ENCODE results near the gene NF1.
"Not testable (repeated sequence)": the region's sequence is repeated elsewhere in the genome, so short reads cannot be mapped to it uniquely, and the experiment has no call there.

NF1 gene, protein sequence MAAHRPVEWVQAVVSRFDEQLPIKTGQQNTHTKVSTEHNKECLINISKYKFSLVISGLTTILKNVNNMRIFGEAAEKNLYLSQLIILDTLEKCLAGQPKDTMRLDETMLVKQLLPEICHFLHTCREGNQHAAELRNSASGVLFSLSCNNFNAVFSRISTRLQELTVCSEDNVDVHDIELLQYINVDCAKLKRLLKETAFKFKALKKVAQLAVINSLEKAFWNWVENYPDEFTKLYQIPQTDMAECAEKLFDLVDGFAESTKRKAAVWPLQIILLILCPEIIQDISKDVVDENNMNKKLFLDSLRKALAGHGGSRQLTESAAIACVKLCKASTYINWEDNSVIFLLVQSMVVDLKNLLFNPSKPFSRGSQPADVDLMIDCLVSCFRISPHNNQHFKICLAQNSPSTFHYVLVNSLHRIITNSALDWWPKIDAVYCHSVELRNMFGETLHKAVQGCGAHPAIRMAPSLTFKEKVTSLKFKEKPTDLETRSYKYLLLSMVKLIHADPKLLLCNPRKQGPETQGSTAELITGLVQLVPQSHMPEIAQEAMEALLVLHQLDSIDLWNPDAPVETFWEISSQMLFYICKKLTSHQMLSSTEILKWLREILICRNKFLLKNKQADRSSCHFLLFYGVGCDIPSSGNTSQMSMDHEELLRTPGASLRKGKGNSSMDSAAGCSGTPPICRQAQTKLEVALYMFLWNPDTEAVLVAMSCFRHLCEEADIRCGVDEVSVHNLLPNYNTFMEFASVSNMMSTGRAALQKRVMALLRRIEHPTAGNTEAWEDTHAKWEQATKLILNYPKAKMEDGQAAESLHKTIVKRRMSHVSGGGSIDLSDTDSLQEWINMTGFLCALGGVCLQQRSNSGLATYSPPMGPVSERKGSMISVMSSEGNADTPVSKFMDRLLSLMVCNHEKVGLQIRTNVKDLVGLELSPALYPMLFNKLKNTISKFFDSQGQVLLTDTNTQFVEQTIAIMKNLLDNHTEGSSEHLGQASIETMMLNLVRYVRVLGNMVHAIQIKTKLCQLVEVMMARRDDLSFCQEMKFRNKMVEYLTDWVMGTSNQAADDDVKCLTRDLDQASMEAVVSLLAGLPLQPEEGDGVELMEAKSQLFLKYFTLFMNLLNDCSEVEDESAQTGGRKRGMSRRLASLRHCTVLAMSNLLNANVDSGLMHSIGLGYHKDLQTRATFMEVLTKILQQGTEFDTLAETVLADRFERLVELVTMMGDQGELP (N-terminal part only)

DNA sequence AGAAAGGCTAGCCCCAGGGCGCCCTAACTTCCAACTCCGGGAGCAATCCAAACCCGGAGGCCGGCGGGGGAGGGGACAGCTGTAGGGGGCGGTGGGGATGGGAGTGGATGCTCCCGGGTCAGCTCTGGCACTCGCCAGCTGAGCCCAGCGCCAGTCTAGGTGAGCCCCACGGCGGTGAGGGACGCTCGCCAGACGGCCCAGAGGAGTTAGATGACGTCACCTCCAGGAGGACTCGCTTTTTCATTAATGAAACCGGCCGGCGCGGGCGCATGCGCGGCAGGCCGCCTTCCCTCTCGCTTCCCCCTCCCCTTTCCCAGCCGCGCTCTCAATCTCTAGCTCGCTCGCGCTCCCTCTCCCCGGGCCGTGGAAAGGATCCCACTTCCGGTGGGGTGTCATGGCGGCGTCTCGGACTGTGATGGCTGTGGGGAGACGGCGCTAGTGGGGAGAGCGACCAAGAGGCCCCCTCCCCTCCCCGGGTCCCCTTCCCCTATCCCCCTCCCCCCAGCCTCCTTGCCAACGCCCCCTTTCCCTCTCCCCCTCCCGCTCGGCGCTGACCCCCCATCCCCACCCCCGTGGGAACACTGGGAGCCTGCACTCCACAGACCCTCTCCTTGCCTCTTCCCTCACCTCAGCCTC lies at the start of gene NF1:
TSS of gene NF1 (plus strand) at position 378 of the 636 bp plus-strand sequence. CDS start 333 bp downstream, outside the sequence.
- DNase-seq = peak; percentile 93 to 95

- not testable (repeated sequence) for DNase-seq
Observed at GRCh38 chr17:31046856-31047425, 47.8 kb upstream of the NF1 start.

DNA sequence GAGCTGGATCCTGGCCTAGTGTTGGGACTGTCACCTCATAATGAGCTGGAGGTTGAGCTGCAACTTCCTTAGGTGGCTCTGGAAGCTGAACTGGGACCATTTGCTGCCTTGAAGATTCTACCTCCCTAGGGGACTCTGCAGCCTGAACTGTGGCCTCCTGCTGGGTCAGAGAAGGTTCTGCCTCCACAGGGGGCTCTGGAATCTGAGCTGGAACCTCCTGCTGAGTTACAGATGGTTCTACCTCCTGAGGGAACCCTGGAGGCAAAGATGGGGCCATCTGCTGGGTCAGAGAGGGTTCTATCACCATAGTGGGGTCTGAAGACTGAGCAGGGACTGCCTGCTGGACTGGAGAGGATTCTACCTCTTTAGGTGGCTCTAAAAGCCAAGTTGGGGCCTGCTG lies 46.6 kb upstream of the NF1 start:
- no peak for DNase-seq

GRCh38 chr17:31048780-31049179 lies 46.0 kb upstream of the NF1 start:
- no peak for DNase-seq

GRCh38 chr17:31050948-31051347 lies 43.8 kb upstream of the NF1 start:
- DNase-seq = no peak

- DNase-seq = no peak
Observed at GRCh38 chr17:31051506-31051905, 43.3 kb upstream of the NF1 start.

DNA sequence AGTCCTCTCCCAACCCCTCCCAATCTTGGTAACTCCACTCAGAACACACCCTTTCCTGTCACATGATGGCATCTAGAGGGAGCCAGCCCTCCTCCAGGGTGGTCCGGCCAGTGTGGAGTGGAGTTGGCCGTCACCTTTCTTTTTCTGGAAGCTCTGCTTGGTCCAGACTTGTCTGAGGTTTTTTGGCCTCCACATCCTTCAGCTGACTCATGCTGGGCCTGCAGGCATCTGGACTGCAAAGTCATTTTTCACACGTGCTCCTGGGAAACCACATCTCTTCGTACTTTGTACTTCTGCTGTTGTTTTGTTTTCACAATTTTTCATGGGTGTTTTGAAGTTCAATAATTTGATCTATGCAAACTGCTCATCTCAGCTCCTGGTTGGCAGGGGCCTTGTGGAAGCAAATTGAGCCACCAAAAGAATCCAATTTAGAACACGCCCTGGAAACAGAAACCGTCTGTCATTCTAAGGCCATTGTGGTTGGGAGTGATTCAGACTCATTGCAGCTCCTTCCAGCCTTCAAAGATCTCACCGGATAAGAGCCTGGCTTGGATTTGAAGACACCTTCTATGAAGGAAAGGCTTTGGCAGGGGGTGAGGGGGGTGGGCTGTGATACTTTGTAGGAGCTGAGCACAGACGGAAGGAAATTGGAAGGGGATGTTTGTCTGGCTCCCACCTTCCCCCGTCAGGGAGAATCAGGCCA lies 42.4 kb upstream of the NF1 start:
- no peak for DNase-seq

GRCh38 chr17:31053071-31053470 lies 41.7 kb upstream of the NF1 start:
- no peak for DNase-seq

- no peak for DNase-seq
Observed at GRCh38 chr17:31054761-31055160, 40.0 kb upstream of the NF1 start.

- DNase-seq = no peak
Observed at GRCh38 chr17:31058976-31059375, 35.8 kb upstream of the NF1 start.

DNA sequence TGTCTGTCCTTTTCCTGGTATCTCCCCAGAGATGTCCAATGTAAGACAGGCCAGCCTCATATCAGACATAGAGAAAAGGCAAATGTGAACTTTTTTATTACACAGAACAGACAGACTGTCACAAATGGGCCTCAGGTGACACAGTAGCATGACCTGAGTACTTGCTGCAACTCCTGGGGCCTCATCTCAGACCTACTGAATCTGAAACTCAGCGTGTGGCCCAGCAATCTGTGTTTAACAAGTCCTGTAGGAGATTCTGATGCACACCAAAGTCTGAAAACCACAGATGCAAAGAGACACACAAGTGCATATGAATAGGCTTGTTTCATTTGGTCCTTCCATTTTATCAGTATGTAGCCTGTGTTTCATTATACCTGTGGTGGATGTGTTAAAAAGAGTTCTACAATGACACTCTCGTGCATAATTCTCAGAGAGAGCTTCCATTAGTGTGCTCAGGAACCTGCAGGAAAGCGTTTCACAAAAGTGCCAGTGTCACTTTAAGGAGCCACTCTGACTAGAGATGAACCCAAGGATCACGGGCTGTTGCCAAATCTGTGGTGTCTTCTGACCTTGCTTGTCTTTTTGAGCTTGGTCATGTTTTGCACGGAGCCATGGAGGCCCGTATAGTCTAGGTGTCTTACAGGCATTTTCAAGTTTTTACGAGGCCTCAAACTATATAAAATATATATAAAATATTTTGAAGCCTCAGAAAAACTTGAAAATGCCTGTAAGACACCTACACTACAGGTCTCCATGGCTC lies 33.8 kb upstream of the NF1 start:
- DNase-seq = no peak

GRCh38 chr17:31061678-31062077 lies 33.1 kb upstream of the NF1 start:
- DNase-seq = no peak

DNA sequence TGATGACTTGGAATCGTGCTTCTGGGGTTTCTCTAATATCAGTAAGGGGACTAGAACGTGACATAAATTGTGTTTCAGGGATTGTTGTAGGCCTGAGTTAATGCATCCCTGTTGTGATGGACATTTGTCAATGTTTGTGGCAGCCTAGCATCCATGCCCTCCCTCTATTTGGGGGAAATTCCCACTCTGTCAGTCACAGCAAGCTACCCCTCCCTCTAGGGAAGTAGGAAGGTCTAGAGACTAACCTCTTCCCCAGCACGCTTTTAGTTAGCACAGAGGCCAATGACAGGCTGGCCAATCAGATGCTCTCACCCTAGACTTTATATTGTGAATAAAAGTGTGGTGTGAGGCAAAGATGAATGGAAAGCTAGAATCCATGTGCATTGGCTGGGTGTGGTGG lies 32.4 kb upstream of the NF1 start:
- DNase-seq = no peak

GRCh38 chr17:31064707-31065106 lies 30.1 kb upstream of the NF1 start:
- no peak for DNase-seq

DNA sequence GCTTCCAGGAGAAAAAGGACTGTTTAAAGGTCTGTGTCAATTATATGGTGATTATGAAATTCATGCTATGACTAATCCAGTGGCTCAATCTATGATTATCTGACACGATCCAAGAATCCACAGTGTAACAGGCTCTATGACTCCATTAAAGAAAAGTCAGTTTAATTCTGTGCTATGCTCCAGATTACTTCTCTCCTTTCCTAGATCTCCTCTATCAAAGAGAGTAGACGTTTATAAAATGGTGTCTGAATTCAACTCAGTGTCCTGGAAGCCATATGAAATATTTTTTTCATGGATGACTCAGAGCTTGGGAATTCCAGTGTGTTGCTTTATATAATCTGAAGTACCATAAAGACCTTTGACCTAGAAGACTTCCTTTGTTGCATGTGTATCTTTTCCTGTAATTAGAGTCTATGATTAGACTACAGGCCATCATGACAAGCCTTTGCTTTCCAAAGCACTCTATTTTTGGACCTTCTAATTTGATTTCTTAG lies 27.0 kb upstream of the NF1 start:
- DNase-seq = no peak

GRCh38 chr17:31068291-31068690 lies 26.5 kb upstream of the NF1 start:
- peak in 1 of 2 experiments; percentile 14 for DNase-seq

- no peak for DNase-seq
Observed at GRCh38 chr17:31072186-31072585, 22.6 kb upstream of the NF1 start.

DNA sequence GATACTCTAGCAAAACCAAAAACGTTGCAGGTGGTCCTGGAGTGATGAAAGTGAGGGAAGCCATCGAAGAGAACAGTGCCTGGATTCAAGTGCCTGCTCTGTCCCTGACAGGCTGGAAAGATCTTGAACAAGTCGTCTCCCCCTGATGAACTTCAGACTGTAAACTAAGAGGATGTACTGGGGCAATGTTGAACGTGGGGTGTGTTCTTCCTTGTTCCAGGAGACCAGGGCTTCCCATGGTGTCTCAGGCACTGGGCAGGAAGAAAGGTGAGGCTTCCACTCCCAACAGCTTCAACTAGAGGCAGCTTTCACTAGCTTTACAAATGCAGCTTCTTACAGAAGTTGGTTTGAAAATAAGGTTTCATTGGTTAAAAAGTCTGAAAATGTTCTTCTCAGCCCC lies 21.4 kb upstream of the NF1 start:
- no peak for DNase-seq

DNA sequence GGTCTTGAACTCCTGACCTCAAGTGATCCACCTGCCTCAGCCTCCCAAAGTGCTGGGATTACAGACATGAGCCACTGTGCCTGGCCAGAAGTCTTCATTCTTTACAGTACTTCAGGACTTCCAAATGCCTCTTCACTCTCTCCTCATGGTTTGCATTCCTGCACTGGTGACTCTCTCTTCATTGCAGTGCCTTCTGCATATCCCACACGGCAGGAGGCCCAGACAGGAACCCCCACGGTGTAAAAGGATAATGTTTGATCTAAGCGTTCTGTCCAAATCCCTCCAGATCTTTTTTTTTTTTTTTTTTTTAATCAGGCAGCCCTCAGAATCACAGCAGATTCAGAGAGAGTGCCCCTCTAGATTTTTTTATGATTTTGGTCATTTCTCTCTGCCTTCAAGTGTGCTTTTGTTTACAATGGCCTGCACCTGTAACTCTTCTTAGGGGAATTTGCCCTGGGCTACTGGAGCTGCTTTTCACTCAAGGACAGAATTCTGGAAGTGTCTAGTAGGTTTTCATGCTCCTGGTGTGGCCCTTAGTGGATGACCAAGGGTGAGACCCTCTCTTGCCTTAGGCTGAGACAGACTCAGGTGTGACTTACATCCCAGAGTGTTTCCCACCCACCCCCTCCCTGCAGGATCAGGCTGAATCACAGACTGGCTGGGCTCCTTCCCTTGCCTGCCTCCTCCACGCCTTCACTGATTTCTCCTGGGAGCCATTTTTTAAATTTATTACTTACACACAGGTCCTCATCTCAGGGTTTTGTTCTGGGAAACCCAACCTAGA lies 19.8 kb upstream of the NF1 start:
- no peak for DNase-seq

DNA sequence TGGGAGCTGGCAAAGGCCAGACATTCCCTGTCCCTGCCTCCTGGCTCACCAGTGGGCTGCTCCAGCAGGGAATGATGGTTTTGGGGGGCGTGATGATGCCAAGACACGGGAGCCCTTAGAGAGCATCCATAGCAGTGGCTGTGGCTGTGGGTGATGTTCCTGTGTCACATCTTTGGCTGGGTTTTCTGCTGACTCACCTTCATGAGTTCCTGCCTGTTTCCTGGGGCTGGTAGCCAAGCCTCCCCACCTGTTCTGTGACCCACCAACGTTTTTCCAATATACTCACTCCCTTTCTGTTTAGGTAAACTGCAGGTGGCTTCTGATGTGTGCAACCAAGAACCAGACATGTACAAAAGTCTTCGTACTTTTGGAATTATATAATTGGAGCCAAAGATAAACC lies 16.5 kb upstream of the NF1 start:
- no peak for DNase-seq
